ENCODE data around the gene SERPINI1. TPM values are rescaled to one million over a fixed set of nuclear protein-coding genes. Genes with fewer than 3 reads are reported as not detected.

The SERPINI1 gene
- total and polyA plus RNA-seq, 2 of the 8 experiments (the other 6 are each of a cell fraction or from before 2014, with no cell fraction given): 5.3 to 9.9 TPM

DNA sequence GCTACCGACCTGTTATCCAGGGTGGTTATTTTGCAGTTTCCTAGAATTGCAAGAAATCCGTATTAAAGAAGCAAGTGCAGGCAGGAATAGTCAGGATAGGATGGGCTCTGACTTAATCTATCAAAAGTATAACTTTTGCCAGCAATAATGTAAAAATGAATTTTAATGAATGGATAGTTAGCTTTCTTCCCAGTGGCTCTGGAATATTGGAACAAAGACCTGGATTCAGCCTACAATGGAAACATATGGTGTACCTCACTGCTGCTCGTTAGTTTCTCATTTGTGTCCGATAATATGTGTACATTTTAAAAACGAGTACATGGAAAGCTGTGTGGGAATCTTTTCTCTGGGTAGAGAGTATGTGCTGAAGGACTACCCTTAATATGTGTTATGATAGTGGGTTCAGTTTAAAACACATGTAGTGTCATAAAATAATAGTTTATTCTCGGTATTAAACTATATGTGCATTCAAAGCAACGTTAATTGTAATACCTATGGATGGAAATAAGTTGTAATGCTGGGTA, 805 bp downstream of the SERPINI1 start:
- WGBS, 2 experiments (ENCODE audit: extremely low coverage in 1 of 2, insufficient coverage in 1 of 2, insufficient read length in 1 of 2, insufficient replicate concordance in 2 of 2, low coverage in 1 of 2, low lambda C conversion rate in 2 of 2, missing lambda C conversion rate in 1 of 2): 55% methylated on average over 7 of the region's 7 CpGs; no CpG with 5 or more reads in 1 of the 2 experiments
- Histone ChIP-seq H2BK120ac (replicated peaks; ENCODE audit: low read depth, low read length) (no peak overlapping the region), H3K23me2 (ENCODE audit: low read depth, low read length) (peaks cover 2% of the 10 kb centered on the region; the same call in 1 of the 2 replicates), H4K91ac (replicated peaks; ENCODE audit: insufficient read length, low read length) (no peak overlapping the region), H4K8ac (ENCODE audit: extremely low read depth, insufficient read depth, low read length) (no peak overlapping the region), H4K5ac (ENCODE audit: insufficient read length, low read depth, low read length) (no peak overlapping the region), H3K27me3 (replicated peaks in 1 of 4; ENCODE audit: control insufficient read depth in 3 of 4, extremely low read depth in 1 of 4, insufficient read depth in 3 of 4, low read length in 3 of 4) (no peaks in the 10 kb centered on the region), H3K36me3 (ENCODE audit: control insufficient read depth in 2 of 4, insufficient read depth in 4 of 4, low read length in 3 of 4) (no peaks in the 10 kb centered on the region; a peak in 1 of 8 replicates), H3K79me2 (ENCODE audit: control insufficient read depth in 1 of 2, insufficient read depth in 2 of 2, low read length in 2 of 2) (peaks cover 12 to 59% of the 10 kb centered on the region in 2 experiments), H2AK5ac (ENCODE audit: low read depth, low read length) (no peak overlapping the region), H3K79me1 (ENCODE audit: low read depth, low read length) (no peaks in the 10 kb centered on the region), H3K27ac (ENCODE audit: low read depth, low read length) (no peak overlapping the region), H3K9ac (replicated peaks in 1 of 4; ENCODE audit: extremely low read depth in 1 of 4, low read depth in 3 of 4, low read length in 3 of 4) (peak overlapping the region in 2 of 4 experiments; percentile 62 to 88; a peak in 4 of 7 replicates), H4K20me1 (replicated peaks in 1 of 2; ENCODE audit: control insufficient read depth in 1 of 2, insufficient read depth in 2 of 2, low read length in 2 of 2) (peaks cover 0 to 6% of the 10 kb centered on the region in 2 experiments), H3K23ac (ENCODE audit: insufficient read length) (no peak overlapping the region), H2BK15ac (ENCODE audit: low read length) (no peak overlapping the region), H3K4ac (replicated peaks; ENCODE audit: insufficient read length, low read depth, low read length) (no peak overlapping the region), H3K56ac (replicated peaks; ENCODE audit: insufficient read length, low read depth, low read length) (no peak overlapping the region), H3K14ac (ENCODE audit: insufficient read length) (no peak overlapping the region), H2BK5ac (ENCODE audit: low read depth, low read length) (no peak overlapping the region), H3K9me3 (ENCODE audit: insufficient read depth in 2 of 2, low read depth in 1 of 2, low read length in 1 of 2) (no peaks in the 10 kb centered on the region), H2BK20ac (ENCODE audit: low read length) (no peak overlapping the region), H3K18ac (ENCODE audit: extremely low read depth, low read length) (no peak overlapping the region), H3K4me2 (ENCODE audit: insufficient read depth in 1 of 2, low read depth in 2 of 2, low read length in 2 of 2) (peak overlapping the region; percentile 51 to 75), H2AFZ (ENCODE audit: low read length) (no peak overlapping the region; the same call in 1 of the 2 replicates), H2BK12ac (ENCODE audit: low read depth, low read length) (no peak overlapping the region), H3K4me1 (replicated peaks in 1 of 4; ENCODE audit: control insufficient read depth in 3 of 4, insufficient read depth in 4 of 4, low read length in 3 of 4) (peaks cover 0 to 6% (median 2%) of the 10 kb centered on the region in 4 experiments; a peak in 3 of 7 replicates), H3K4me3 (ENCODE audit: extremely low read depth in 1 of 4, insufficient read depth in 2 of 4, low read depth in 3 of 4, low read length in 4 of 4) (peak overlapping the region; percentile 86 to 93 (median 92))
- DNase-seq (ENCODE audit: low read depth in 1 of 2, low spot score in 2 of 2) (no peak), FAIRE-seq (no peak)
- CTCF ChIA-PET (ENCODE audit: partially characterized antibody): interaction anchor here (0.6 to 2.8 kb wide), 6 partner anchors 13 to 372 kb away, joined by 3 to 9 read pairs (median 4); partner anchors contain the start of gene ZBBX
- POLR2A ChIA-PET (ENCODE audit: partially characterized antibody): interaction anchor here (1.2 to 2.6 kb wide), 4 partner anchors 19 to 356 kb away, joined by 3 to 11 read pairs (median 4); partner anchors contain the start of gene ZBBX
- TF ChIP-seq BCL11A (IDR thresholded peaks at IDR 0.05; ENCODE audit: low read depth in 2 of 2, low read length in 2 of 2) (no peak), ASH2L (IDR thresholded peaks at IDR 0.05; ENCODE audit: low read length) (no peak), CHD2 (IDR thresholded peaks at IDR 0.05; ENCODE audit: low read length) (no peak), JUND (IDR thresholded peaks at IDR 0.05; ENCODE audit: low read length) (no peak), TCF12 (IDR thresholded peaks at IDR 0.05; ENCODE audit: low read depth, low read length) (no peak), FOSL1 (IDR thresholded peaks at IDR 0.05; ENCODE audit: insufficient read depth, low read depth, low read length) (no peak), POLR2A (IDR thresholded peaks at IDR 0.05; ENCODE audit: control extremely low read depth in 1 of 2, low read depth in 2 of 2, low read length in 2 of 2) (no peak), PHF8 (conservative IDR thresholded peaks at IDR 0.05; ENCODE audit: low read depth, low read length) (no peak), ZNF274 (IDR thresholded peaks at IDR 0.05; ENCODE audit: borderline replicate concordance, extremely low read depth, low read length) (no peak), USF2 (IDR thresholded peaks at IDR 0.05; ENCODE audit: low read length) (no peak)
- TF ChIP-seq, protein P1, sequence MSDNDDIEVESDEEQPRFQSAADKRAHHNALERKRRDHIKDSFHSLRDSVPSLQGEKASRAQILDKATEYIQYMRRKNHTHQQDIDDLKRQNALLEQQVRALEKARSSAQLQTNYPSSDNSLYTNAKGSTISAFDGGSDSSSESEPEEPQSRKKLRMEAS (IDR thresholded peaks at IDR 0.05): no peak

All from H1 (cell line).